WTC11 (cell line): Measurements from ENCODE around the gene POU2F3. TPM values are rescaled to one million over a fixed set of nuclear protein-coding genes. Genes with fewer than 3 reads are reported as not detected.

Experiments
- ATAC-seq: fragments of 200-7000 bp; cut with Tn5 transposase; 2 replicates; pipeline ENCODE4 v1.10.0; 2021; ENCODE audit warnings: mild to moderate bottlenecking, moderate library complexity
- CTCF ChIA-PET: fragments of 300-600 bp; sonication (Branson Sonifier 250); formaldehyde crosslinking; loops from one replicate; lab custom pipeline; 2021; ENCODE audit warnings: antibody characterized with exemption; lab: Charles Lee
- POLR2A ChIA-PET: fragments of 350-600 bp; sonication (Branson Sonifier 250); formaldehyde crosslinking; loops from one replicate; lab custom pipeline; 2021; ENCODE audit warnings: antibody characterized with exemption; lab: Charles Lee
- DNase-seq: peaks from one replicate; pipeline ENCODE4 v3.0.0; 2021; ENCODE audit warnings: low spot score
- H3K27ac Mint-ChIP-seq: 2 replicates; pipeline ENCODE4 v1.8.0; 2021; ENCODE audit warnings: mixed read lengths
- H3K27me3 Mint-ChIP-seq: 2 replicates; pipeline ENCODE4 v1.8.0; 2021; ENCODE audit warnings: low read depth, mild to moderate bottlenecking, moderate library complexity, mixed read lengths
- H3K36me3 Mint-ChIP-seq: 2 replicates; pipeline ENCODE4 v1.8.0; 2021; ENCODE audit warnings: mixed read lengths
- H3K4me1 Mint-ChIP-seq: 2 replicates; pipeline ENCODE4 v1.8.0; 2022; ENCODE audit warnings: mixed read lengths
- H3K4me3 Mint-ChIP-seq: 2 replicates; pipeline ENCODE4 v1.8.0; 2021; ENCODE audit warnings: mild to moderate bottlenecking, moderate library complexity, mixed read lengths
- H3K9me3 Mint-ChIP-seq: 2 replicates; pipeline ENCODE4 v1.8.0; 2021; ENCODE audit warnings: mixed read lengths
- CTCF ChIP-seq: fragments of 200-600 bp; IDR thresholded peaks from 2 replicates; pipeline ENCODE4 v1.8.0; 2022; ENCODE audit warnings: antibody characterized with exemption
- ERG ChIP-seq: fragments of 250-450 bp; sonication (Bioruptor Pico); IDR thresholded peaks from 2 replicates; pipeline ENCODE4 v1.8.0; 2021; ENCODE audit warnings: mild to moderate bottlenecking
- ESRRA ChIP-seq: sonication (generic); formaldehyde crosslinking; IDR thresholded peaks from 2 replicates; pipeline ENCODE4 v1.8.1; 2022; ENCODE audit warnings: mild to moderate bottlenecking, missing genetic modification reagents, borderline replicate concordance
- GRHL2 ChIP-seq: fragments of 250-450 bp; sonication (Bioruptor Pico); IDR thresholded peaks from 2 replicates; pipeline ENCODE4 v1.8.0; 2022; ENCODE audit warnings: mild to moderate bottlenecking, moderate library complexity; ENCODE audit not compliant: insufficient replicate concordance, severe bottlenecking
- KAT7 ChIP-seq: sonication (generic); formaldehyde crosslinking; IDR thresholded peaks from 2 replicates; pipeline ENCODE4 v1.8.1; 2023; ENCODE audit warnings: missing genetic modification reagents, mild to moderate bottlenecking, borderline replicate concordance
- MXD4 ChIP-seq: fragments of 250-450 bp; sonication (Bioruptor Pico); IDR thresholded peaks from 2 replicates; pipeline ENCODE4 v1.8.0; 2021; ENCODE audit warnings: mild to moderate bottlenecking, moderate library complexity, borderline replicate concordance
- NR1H2 ChIP-seq: sonication (generic); formaldehyde crosslinking; IDR thresholded peaks from 2 replicates; pipeline ENCODE4 v1.9.0; 2021; ENCODE audit warnings: mild to moderate bottlenecking, moderate library complexity, missing genetic modification reagents
- SMAD3 ChIP-seq: sonication (generic); formaldehyde crosslinking; IDR thresholded peaks from 2 replicates; pipeline ENCODE4 v1.8.0; 2022; ENCODE audit warnings: missing genetic modification reagents, mild to moderate bottlenecking, borderline replicate concordance
- SMAD4 ChIP-seq: sonication (generic); formaldehyde crosslinking; IDR thresholded peaks from 2 replicates; pipeline ENCODE4 v1.8.0; 2022; ENCODE audit warnings: mild to moderate bottlenecking, missing genetic modification reagents
- SP1 ChIP-seq: sonication (generic); formaldehyde crosslinking; conservative IDR thresholded peaks from 2 replicates; pipeline ENCODE4 v1.8.1; 2022; ENCODE audit warnings: missing genetic modification reagents
- TP53 ChIP-seq: sonication (generic); formaldehyde crosslinking; IDR thresholded peaks from 2 replicates; pipeline ENCODE4 v1.8.1; 2023; ENCODE audit warnings: mild to moderate bottlenecking, missing genetic modification reagents
- ZBTB21 ChIP-seq: sonication (generic); formaldehyde crosslinking; IDR thresholded peaks from 2 replicates; pipeline ENCODE4 v1.8.1; 2023; ENCODE audit warnings: mild to moderate bottlenecking, missing genetic modification reagents, borderline replicate concordance
- ZBTB43 ChIP-seq: sonication (generic); formaldehyde crosslinking; IDR thresholded peaks from 2 replicates; pipeline ENCODE4 v1.8.1; 2023; ENCODE audit warnings: mild to moderate bottlenecking, missing genetic modification reagents
- ZNF219 ChIP-seq: sonication (generic); formaldehyde crosslinking; IDR thresholded peaks from 2 replicates; pipeline ENCODE4 v1.8.0; 2023; ENCODE audit warnings: missing genetic modification reagents, mild to moderate bottlenecking, borderline replicate concordance
- ZNF416 ChIP-seq: fragments of 250-450 bp; sonication (Bioruptor Pico); IDR thresholded peaks from 2 replicates; pipeline ENCODE4 v1.9.0; 2021; ENCODE audit warnings: mild to moderate bottlenecking, inconsistent platforms
- total RNA-seq: library from RNA; stranded (reverse); gene quantifications from 3 replicates; pipeline ENCODE4 v1.2.3, GENCODE V29; 2021
- TF ChIP-seq, protein P1 (sequence below): sonication (generic); formaldehyde crosslinking; IDR thresholded peaks from 2 replicates; pipeline ENCODE4 v1.8.1; 2023; ENCODE audit warnings: mild to moderate bottlenecking, moderate library complexity, missing genetic modification reagents
- TF ChIP-seq, protein P2 (sequence below): sonication (generic); formaldehyde crosslinking; IDR thresholded peaks from 2 replicates; pipeline ENCODE4 v1.8.1; 2022; ENCODE audit warnings: mild to moderate bottlenecking, moderate library complexity, missing genetic modification reagents
- TF ChIP-seq, protein P3 (sequence below): fragments of 250-450 bp; sonication (Bioruptor Pico); conservative IDR thresholded peaks from 2 replicates; pipeline ENCODE4 v1.9.0; 2021; ENCODE audit warnings: mild to moderate bottlenecking
- TF ChIP-seq, protein P4 (sequence below): sonication (generic); formaldehyde crosslinking; IDR thresholded peaks from 2 replicates; pipeline ENCODE4 v1.8.0; 2022; ENCODE audit warnings: mild to moderate bottlenecking, missing genetic modification reagents

Gene POU2F3
- total RNA-seq, 1 experiment from 2014 or later, result 0.61 TPM

- Mint-ChIP-seq H3K4me3 (no peak overlapping the region), H3K27ac (no peak overlapping the region)
These were observed 118.8 kb downstream of the POU2F3 start for GRCh38 chr11:120358729-120359128.

GRCh38 chr11:120363436-120363835 lies 123.5 kb downstream of the POU2F3 start:
- Mint-ChIP-seq H3K9me3 (peaks cover 16% of the 10 kb centered on the region), H3K36me3 (peaks cover 12% of the 10 kb centered on the region), H3K4me1 (no peaks in the 10 kb centered on the region), H3K4me3 (no peak overlapping the region), H3K27ac (no peak overlapping the region), H3K27me3 (no peaks in the 10 kb centered on the region; the same call in 1 of the 2 replicates)
- TF ChIP-seq MXD4 (CRISPR knock-in tag) (no peak), ZNF416 (CRISPR knock-in tag) (no peak), ERG (no peak), ZNF219 (CRISPR knock-in tag) (no peak), KAT7 (CRISPR knock-in tag) (no peak), TP53 (no peak)
- TF ChIP-seq, protein P1, sequence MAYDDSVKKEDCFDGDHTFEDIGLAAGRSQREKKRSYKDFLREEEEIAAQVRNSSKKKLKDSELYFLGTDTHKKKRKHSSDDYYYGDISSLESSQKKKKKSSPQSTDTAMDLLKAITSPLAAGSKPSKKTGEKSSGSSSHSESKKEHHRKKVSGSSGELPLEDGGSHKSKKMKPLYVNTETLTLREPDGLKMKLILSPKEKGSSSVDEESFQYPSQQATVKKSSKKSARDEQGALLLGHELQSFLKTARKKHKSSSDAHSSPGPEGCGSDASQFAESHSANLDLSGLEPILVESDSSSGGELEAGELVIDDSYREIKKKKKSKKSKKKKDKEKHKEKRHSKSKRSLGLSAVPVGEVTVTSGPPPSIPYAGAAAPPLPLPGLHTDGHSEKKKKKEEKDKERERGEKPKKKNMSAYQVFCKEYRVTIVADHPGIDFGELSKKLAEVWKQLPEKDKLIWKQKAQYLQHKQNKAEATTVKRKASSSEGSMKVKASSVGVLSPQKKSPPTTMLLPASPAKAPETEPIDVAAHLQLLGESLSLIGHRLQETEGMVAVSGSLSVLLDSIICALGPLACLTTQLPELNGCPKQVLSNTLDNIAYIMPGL, result no peak
- ATAC-seq (no peak), DNase-seq (no peak)
- ChIA-PET CTCF (no interaction called here), POLR2A (no interaction called here)

More at GRCh38 chr11:120358729-120359128, 118.8 kb downstream of the POU2F3 start:
- Mint-ChIP-seq H3K4me1 (peaks cover 17% of the 10 kb centered on the region), H3K9me3 (peaks cover 14% of the 10 kb centered on the region), H3K27me3 (no peaks in the 10 kb centered on the region), H3K36me3 (peaks cover 12% of the 10 kb centered on the region)
- DNase-seq, result no peak
- TF ChIP-seq CTCF, result no peak
- TF ChIP-seq, all 79 proteins: peak for 0
- ChIA-PET CTCF (no interaction called here), POLR2A (no interaction called here)
- ATAC-seq, result no peak

DNA sequence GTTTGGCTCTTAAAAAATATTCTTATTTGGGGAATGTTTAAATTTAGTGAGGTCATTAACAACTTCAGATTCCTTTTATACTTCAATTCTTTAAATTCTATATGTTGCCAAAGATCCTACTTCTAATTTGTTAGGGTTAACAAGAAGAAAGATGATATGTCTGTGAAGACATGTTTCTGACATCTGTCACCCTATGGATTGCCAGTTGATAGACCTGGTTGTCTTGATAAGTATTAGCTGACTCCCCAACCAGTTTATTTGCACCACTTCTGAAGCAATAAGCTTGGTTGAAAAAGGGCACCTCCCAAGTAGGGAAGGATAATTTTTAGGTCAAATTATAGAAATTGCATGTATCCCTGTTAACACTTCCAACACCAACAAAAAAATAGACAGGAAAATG lies 125.6 kb downstream of the POU2F3 start:
- Mint-ChIP-seq H3K27ac (no peak overlapping the region), H3K4me3 (no peak overlapping the region), H3K9me3 (peaks cover 11% of the 10 kb centered on the region; the same call in 1 of the 2 replicates), H3K27me3 (no peaks in the 10 kb centered on the region; the same call in 1 of the 2 replicates), H3K36me3 (peaks cover 9% of the 10 kb centered on the region), H3K4me1 (peaks cover 8% of the 10 kb centered on the region)
- no peak for DNase-seq
- CTCF ChIA-PET, result no interaction called here
- no peak for ATAC-seq
- POLR2A ChIA-PET, result no interaction called here
- TF ChIP-seq ZBTB43, result no peak
- TF ChIP-seq, protein P2, sequence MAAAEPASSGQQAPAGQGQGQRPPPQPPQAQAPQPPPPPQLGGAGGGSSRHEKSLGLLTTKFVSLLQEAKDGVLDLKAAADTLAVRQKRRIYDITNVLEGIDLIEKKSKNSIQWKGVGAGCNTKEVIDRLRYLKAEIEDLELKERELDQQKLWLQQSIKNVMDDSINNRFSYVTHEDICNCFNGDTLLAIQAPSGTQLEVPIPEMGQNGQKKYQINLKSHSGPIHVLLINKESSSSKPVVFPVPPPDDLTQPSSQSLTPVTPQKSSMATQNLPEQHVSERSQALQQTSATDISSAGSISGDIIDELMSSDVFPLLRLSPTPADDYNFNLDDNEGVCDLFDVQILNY (CRISPR knock-in tag), result no peak
- TF ChIP-seq SMAD4 (CRISPR knock-in tag), result no peak
- TF ChIP-seq, protein P3, sequence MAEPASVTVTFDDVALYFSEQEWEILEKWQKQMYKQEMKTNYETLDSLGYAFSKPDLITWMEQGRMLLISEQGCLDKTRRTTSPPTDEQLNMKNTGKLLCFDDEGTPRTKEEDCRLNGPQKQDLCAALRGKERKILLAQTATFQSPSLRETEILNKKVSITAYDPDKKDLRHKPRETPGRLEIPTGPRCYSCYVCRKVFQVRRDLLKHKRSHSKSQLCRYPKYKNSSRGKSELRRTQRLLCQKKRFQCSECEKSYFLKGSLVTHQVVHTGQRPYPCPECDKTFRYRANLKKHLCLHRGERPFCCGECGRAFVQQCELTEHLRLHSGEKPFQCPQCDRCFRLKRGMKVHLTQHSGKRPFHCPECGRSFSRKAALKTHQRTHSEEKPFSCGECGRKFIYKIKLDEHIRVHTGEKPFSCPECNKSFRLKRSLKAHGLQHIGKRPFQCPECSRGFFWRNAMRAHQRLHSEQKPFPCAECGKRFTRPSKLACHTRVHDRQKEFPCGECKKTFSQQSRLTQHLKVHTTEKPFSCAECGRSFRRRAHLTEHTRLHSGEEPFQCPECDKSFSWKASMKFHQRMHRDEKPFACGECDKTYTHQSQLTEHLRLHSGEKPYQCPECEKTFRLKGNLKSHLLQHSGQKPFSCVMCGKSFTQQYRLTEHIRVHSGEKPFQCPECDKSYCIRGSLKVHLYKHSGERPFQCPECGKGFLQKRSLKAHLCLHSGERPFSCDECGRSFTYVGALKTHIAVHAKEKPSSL, result no peak
- TF ChIP-seq ZBTB21 (CRISPR knock-in tag), result no peak
- no peak for TF ChIP-seq NR1H2 (CRISPR knock-in tag)
- no peak for TF ChIP-seq KAT7 (CRISPR knock-in tag)
- no peak for TF ChIP-seq SP1 (CRISPR knock-in tag)
- TF ChIP-seq, protein P4, sequence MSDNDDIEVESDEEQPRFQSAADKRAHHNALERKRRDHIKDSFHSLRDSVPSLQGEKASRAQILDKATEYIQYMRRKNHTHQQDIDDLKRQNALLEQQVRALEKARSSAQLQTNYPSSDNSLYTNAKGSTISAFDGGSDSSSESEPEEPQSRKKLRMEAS (CRISPR knock-in tag), result no peak
- no peak for TF ChIP-seq SMAD3 (CRISPR knock-in tag)
- no peak for TF ChIP-seq ESRRA
- no peak for TF ChIP-seq GRHL2 (CRISPR knock-in tag)
- TF ChIP-seq MXD4 (CRISPR knock-in tag), result no peak
- no peak for TF ChIP-seq CTCF
